NCI-H1092 (cell line): Measurements from ENCODE around the gene SPATA20.
A peak's percentile ranks its signal among the peaks of the same experiment; 100 is the strongest.

Experiments used
- DNase-seq: peaks from one replicate; lab custom pipeline; 2025; lab: John Stamatoyannopoulos, UW

SPATA20 gene

GRCh38 chr17:50547035-50547735 is at the start of gene SPATA20:
TSS of gene SPATA20 (plus strand) at chr17:50547174. CDS start at chr17:50547209, 35 bp downstream.
- DNase-seq = peak; percentile 70

GRCh38 chr17:50498021-50498874 is 48.7 kb upstream of the SPATA20 start:
- no peak for DNase-seq

- DNase-seq = no peak
These were observed 47.7 kb upstream of the SPATA20 start for GRCh38 chr17:50499270-50499669.

- DNase-seq = no peak
These were observed 47.3 kb upstream of the SPATA20 start for GRCh38 chr17:50499721-50500120.

GRCh38 chr17:50501054-50501453 is 45.9 kb upstream of the SPATA20 start:
- no peak for DNase-seq

GRCh38 chr17:50502301-50502990 is 44.5 kb upstream of the SPATA20 start:
- DNase-seq = no peak

GRCh38 chr17:50505591-50506130 is 41.3 kb upstream of the SPATA20 start:
- no peak for DNase-seq

- DNase-seq = no peak
These were observed 40.7 kb upstream of the SPATA20 start for GRCh38 chr17:50506298-50506697.

GRCh38 chr17:50507871-50508572 is 39.0 kb upstream of the SPATA20 start, which contains the start of gene MYCBPAP:
TSS of gene MYCBPAP (plus strand) at chr17:50508439. CDS start at chr17:50508675, 236 bp downstream.
- peak; percentile 59 for DNase-seq

- DNase-seq = no peak
These were observed 38.2 kb upstream of the SPATA20 start for GRCh38 chr17:50508573-50509460.

GRCh38 chr17:50511058-50511457 is 35.9 kb upstream of the SPATA20 start:
- no peak for DNase-seq

- no peak for DNase-seq
These were observed 33.5 kb upstream of the SPATA20 start for GRCh38 chr17:50513495-50513894.

- no peak for DNase-seq
These were observed 32.6 kb upstream of the SPATA20 start for GRCh38 chr17:50514388-50514787.

GRCh38 chr17:50514936-50515702 is 31.9 kb upstream of the SPATA20 start:
- DNase-seq = no peak

GRCh38 chr17:50517011-50517410 is 30.0 kb upstream of the SPATA20 start:
- no peak for DNase-seq

- no peak for DNase-seq
These were observed 29.2 kb upstream of the SPATA20 start for GRCh38 chr17:50517504-50518383.

GRCh38 chr17:50518384-50519023 is 28.5 kb upstream of the SPATA20 start:
- DNase-seq = no peak

- DNase-seq = no peak
These were observed 27.7 kb upstream of the SPATA20 start for GRCh38 chr17:50519141-50519834.
